ENCODE results near the gene IKZF1. TPM values are rescaled to one million over a fixed set of nuclear protein-coding genes. Genes with fewer than 3 reads are reported as not detected.

IKZF1 gene
- total RNA-seq, 1 experiment from 2014 or later = 2.3 TPM

GRCh38 chr7:50331564-50332208 is 27.2 kb downstream of the IKZF1 start:
- ATAC-seq (no peak), DNase-seq (ENCODE audit: low spot score) (no peak)
- TF ChIP-seq NFATC4 (CRISPR knock-in tag; IDR thresholded peaks at IDR 0.05) (no peak), ATF3 (CRISPR knock-in tag; conservative IDR thresholded peaks at IDR 0.05) (no peak), NR1H2 (CRISPR knock-in tag; IDR thresholded peaks at IDR 0.05) (no peak), FOXJ3 (CRISPR knock-in tag; IDR thresholded peaks at IDR 0.05; ENCODE audit: borderline replicate concordance) (no peak)
- Mint-ChIP-seq H3K4me3 (no peak overlapping the region), H3K27me3 (ENCODE audit: low read depth) (no peaks in the 10 kb centered on the region), H3K27ac (no peak overlapping the region), H3K9me3 (no peaks in the 10 kb centered on the region), H3K4me1 (peaks cover 10% of the 10 kb centered on the region), H3K36me3 (no peaks in the 10 kb centered on the region)
- ChIA-PET CTCF (interaction anchor here (0.8 kb wide), 1 partner anchor 127 kb away, joined by 3 read pairs; no protein-coding TSS in a partner anchor), POLR2A (interaction anchor here (0.7 kb wide), 1 partner anchor 27 kb away, joined by 3 read pairs; the partner anchor contains the start of gene IKZF1)

GRCh38 chr7:50332241-50333165 is 28.0 kb downstream of the IKZF1 start:
- Mint-ChIP-seq H3K9me3 (no peaks in the 10 kb centered on the region), H3K36me3 (no peaks in the 10 kb centered on the region), H3K27ac (no peak overlapping the region), H3K27me3 (ENCODE audit: low read depth) (no peaks in the 10 kb centered on the region), H3K4me3 (no peak overlapping the region), H3K4me1 (peaks cover 10% of the 10 kb centered on the region)
- TF ChIP-seq TP53 (CRISPR knock-in tag; IDR thresholded peaks at IDR 0.05) (no peak), NFYB (CRISPR knock-in tag; conservative IDR thresholded peaks at IDR 0.05; ENCODE audit: low read depth) (no peak), NFE2L1 (CRISPR knock-in tag; IDR thresholded peaks at IDR 0.05) (no peak), CREM (CRISPR knock-in tag; IDR thresholded peaks at IDR 0.05) (no peak), ZNF396 (CRISPR knock-in tag; IDR thresholded peaks at IDR 0.05; ENCODE audit: borderline replicate concordance) (no peak), ZBTB43 (CRISPR knock-in tag; IDR thresholded peaks at IDR 0.05) (no peak), CDX4 (CRISPR knock-in tag; IDR thresholded peaks at IDR 0.05; ENCODE audit: borderline replicate concordance) (no peak), KAT7 (CRISPR knock-in tag; IDR thresholded peaks at IDR 0.05; ENCODE audit: borderline replicate concordance) (no peak), GTF2I (CRISPR knock-in tag; conservative IDR thresholded peaks at IDR 0.05) (no peak)
- ATAC-seq (no peak), DNase-seq (ENCODE audit: low spot score) (no peak)
- CTCF ChIA-PET = interaction anchor here (0.9 kb wide), 1 partner anchor 128 kb away, joined by 3 read pairs; no protein-coding TSS in a partner anchor
- POLR2A ChIA-PET = no interaction called here

- Mint-ChIP-seq H3K4me1 (peaks cover 10% of the 10 kb centered on the region), H3K9me3 (no peaks in the 10 kb centered on the region), H3K4me3 (no peak overlapping the region), H3K36me3 (no peaks in the 10 kb centered on the region), H3K27me3 (ENCODE audit: low read depth) (no peaks in the 10 kb centered on the region), H3K27ac (no peak overlapping the region)
- CTCF ChIA-PET = interaction anchor here (0.9 kb wide), 1 partner anchor 128 kb away, joined by 3 read pairs; no protein-coding TSS in a partner anchor
- POLR2A ChIA-PET = no interaction called here
- ATAC-seq (peak; percentile 48; the same call in 1 of the 2 replicates), DNase-seq (ENCODE audit: low spot score) (no peak)
- TF ChIP-seq SOX15 (CRISPR knock-in tag; IDR thresholded peaks at IDR 0.05) (no peak), SMAD3 (CRISPR knock-in tag; IDR thresholded peaks at IDR 0.05; ENCODE audit: borderline replicate concordance) (no peak), ZNF425 (CRISPR knock-in tag; conservative IDR thresholded peaks at IDR 0.05) (no peak), ZBTB21 (CRISPR knock-in tag; IDR thresholded peaks at IDR 0.05; ENCODE audit: borderline replicate concordance) (no peak), ZMAT4 (CRISPR knock-in tag; IDR thresholded peaks at IDR 0.05) (no peak), ZNF281 (CRISPR knock-in tag; IDR thresholded peaks at IDR 0.05) (no peak), JUN (CRISPR knock-in tag; IDR thresholded peaks at IDR 0.05) (no peak), ZSCAN18 (CRISPR knock-in tag; IDR thresholded peaks at IDR 0.05) (no peak), SMAD4 (CRISPR knock-in tag; IDR thresholded peaks at IDR 0.05) (no peak)
These were observed 28.7 kb downstream of the IKZF1 start for GRCh38 chr7:50333221-50333651.

All from WTC11 (cell line).